DMS114 treated with DMSO at 0.1 percent for 48 hours (cell line): ENCODE results near the gene MRTFB.

Experiments
- DNase-seq: peaks from one replicate; lab custom pipeline; 2025; ENCODE audit not compliant: unreplicated experiment; lab: John Stamatoyannopoulos, UW

Gene MRTFB

DNA sequence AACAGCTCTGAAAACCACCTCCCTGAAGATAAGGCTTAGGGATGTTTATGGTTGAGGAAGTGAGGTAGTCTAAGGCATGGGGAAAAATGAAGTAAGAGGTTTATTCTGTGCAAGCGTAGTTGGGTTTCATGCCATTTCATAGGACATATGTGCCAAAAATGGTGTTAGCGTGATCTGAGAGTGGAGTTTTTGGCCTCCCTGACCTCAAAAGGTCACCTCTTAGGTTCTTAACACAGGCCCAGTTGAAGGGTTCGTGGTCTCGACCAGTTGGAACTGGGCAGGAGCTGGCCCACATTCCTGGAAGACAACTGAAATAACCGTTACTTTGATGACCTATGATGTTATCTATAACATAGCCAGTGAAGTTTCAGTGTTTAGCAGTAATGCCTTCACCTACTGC lies 57.0 kb downstream of the MRTFB start:
- DNase-seq, result no peak

DNA sequence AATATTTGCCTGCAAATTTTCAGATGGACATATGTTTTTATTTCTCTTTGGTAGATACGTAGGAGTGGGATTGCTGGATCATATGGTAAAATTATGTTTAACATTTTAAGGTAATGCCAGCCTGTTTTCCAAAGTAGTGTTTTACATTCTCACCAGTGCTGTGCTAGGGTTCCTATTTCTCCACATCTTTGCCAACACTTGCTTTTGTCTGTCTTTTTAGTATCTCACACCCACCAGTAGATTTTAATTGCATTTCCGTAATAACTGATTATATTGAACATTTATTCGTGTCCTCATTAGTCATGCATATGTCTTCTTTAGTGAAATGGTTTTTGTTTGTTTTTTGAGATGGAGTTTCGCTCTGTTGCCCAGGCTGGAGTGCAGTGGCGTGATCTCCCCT lies 58.4 kb downstream of the MRTFB start:
- no peak for DNase-seq

DNA sequence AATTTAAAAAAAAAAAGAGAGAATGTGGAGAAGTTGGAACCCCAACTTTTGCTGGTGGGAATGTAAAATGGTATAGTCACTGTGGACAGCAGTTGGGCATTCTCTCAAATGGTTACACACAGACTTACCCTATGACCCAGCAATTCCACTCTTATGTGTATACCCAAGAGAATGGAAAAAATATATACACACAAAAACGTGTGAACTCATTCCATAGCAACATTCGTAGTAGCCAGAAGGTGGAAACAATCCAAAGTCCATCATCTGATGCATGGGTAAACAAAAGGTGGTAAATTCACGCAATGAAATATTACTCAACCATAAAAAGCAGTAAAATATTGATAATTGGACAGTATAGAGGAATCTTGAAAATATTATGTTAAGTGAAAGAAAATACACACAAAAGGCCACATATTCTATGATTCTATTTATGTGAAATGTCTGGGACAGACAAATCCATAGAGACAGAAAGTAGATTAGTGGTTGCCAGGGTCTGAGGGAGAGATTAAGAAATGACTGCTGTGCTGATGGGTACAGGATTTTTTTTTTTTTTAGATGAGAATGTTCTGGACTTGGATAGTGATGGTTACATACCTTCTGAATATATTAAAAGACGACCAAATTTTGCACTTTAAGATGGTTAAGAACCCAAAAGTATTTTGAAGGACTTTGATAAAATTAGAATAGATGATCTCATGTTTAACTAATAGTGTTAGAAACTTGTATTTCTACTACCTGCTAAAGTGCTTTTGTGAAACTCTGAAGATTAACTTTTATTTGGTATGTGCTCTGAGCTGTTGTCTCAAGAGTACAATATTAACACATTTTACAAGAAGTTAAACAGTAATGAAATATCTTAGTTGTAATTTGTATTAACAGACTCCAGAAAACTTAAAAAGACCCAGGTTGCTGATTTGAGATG lies 60.9 kb downstream of the MRTFB start:
- no peak for DNase-seq

DNA sequence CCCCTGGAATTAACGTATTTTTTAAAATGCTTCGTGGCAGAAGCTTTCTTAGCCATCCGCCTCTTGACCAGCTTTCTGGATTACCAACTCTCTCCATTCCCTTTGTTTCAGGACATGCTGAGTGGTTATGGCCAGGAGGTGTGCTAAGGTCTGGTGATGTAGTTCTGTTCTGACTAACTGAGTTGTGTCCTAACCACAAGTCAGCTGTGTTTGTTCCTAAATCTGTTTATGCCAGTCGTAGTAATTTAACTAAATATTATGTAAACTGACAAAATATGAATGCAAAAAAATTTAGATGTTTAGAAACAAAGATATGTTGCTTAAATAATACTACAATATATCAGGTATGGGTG lies 61.6 kb downstream of the MRTFB start:
- DNase-seq, result no peak

DNA sequence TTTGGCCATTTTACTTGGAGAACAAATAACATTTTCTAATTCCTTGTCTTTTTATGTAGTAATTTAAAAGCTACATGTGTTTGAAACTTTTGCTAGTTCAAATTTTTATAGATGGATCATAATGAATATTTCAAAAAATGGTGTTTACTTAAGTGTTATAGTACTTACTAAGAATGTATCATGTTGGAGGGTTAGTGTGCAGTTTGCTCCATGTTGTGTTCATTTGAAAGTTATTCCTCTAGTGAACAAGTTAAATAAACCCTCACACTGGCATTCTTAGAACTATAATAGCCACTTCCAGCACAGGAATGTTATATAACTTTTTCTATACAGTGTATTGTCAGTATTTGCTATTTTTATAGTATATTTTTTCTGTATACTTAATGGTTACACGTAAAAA lies 62.8 kb downstream of the MRTFB start:
- no peak for DNase-seq

DNA sequence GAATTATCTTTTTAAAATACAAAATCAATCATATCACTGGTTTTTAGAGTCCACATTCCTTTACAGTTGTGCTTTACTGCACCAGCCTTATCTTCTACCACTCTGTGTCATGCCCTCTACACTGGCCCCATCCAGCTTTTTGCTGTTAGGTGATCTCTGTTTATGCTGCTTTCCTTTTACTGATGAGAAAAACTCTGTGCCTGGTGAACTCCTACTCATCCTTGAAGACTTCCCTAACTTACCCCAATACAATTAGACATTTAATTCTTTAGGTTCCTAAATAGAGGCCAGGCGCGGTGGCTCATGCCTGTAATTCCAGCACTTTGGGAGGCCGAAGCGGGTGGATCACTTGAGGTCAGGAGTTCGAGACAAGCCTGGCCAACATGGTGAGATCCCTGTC lies 64.6 kb downstream of the MRTFB start:
- DNase-seq, result no peak

DNA sequence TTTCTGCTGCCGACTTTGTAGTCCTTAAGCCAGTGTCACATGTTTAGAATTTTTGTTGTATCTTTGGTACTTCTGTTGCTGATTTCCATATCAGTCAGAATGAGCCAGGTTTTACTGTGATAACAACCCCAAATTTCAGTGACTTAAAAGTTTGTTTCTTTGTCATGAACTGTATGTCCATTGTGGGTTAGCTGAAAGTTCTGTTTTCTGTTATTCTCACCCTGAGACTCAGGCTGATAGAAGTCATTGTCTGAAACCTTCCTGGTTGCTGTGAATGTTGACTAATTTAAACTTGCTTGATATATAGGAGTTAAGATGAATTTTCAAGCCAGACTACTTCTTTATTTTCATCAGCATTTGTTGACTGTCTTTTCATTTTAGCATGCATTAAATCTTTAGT lies 68.8 kb downstream of the MRTFB start:
- no peak for DNase-seq

DNA sequence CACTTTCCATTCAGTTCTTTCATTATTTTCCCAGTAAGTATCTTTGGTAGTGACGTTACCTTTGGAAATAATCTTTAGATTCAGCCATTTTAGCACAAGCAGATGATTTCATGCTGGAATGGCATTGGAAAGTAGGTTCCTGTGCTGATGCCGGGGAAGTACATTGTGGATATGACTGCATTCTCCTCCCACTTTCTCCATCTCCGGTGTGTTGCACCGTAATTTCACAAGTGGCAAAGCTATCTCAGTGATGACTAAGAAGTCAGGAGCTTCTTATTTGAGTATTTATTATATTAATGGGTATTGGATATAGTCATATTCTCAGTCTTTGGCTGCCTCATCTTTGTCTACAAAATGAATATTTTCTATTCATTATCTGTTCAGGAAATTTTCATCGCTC lies 69.8 kb downstream of the MRTFB start:
- no peak for DNase-seq

DNA sequence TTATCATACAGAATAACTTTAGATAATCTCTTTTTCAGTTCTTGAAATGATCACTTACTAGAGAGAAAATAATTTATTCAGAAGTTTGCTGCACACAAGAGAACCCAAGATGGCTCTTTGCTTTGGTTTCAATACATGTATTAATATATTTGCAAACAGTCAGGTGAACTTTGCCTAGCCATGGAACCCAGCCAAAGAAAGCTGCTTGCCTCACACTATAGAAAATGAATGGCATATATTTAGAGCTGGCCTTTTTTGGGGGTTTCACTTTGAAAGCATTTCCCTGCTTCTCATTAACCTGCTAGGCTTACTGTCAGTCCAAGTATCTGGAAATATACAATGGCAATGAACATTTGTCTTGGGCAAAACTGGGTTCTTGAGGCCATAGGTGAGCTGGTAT lies 75.3 kb downstream of the MRTFB start:
- no peak for DNase-seq

DNA sequence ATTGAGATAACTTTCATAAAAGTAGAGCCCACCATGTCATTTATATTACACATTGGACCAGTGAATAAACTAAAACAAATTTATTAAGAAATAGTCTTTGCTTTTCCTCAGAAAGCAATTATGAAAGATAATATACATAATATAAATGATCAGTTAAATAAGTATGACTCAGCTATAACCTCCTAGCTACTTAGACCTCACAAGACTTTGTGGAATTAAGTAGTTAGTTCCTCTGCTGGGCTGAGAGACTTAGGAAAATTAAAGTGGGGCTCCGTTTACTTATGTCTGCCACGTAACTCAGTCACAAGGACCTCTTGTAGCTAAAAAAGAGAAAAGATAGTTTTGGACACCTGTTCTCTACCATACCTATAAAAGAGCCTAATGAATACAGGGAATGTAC lies 76.9 kb downstream of the MRTFB start:
- no peak for DNase-seq

DNA sequence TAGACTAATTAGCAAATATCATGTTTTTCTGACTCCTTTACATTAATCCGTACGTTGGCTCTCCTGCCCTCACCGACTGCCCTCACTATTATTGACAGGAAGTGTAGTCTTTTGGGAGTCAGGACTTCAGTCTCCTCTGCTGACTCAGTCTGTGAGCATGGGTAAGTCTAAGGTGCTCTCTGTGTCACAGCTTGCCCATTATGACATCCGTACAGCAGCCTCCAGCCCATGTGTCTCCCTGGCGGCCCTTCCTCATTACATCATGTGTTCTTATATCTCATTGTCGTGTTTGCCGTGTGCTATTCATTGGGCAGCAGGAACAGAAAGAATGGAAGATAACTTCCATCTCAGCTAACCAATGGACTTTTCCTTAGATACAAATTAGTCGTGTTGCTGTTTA lies 77.5 kb downstream of the MRTFB start:
- no peak for DNase-seq

DNA sequence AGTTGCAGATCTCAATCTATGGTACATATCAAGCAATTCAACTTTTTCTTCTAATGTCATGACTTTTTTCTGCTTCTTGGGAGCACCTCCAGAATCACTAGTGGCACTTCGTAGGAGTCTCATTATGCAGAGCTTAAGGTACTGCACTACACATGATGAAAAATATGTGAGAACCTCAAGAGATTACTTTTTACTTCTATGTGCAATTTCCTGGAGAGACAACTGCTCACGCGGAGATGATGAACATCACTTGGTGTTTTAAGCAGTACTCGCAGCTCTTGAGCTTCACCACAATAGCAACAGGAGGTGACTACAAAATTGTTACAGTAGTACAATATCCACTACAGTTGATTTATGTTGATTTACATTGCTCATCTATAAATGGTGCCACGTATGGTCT lies 79.7 kb downstream of the MRTFB start:
- no peak for DNase-seq

DNA sequence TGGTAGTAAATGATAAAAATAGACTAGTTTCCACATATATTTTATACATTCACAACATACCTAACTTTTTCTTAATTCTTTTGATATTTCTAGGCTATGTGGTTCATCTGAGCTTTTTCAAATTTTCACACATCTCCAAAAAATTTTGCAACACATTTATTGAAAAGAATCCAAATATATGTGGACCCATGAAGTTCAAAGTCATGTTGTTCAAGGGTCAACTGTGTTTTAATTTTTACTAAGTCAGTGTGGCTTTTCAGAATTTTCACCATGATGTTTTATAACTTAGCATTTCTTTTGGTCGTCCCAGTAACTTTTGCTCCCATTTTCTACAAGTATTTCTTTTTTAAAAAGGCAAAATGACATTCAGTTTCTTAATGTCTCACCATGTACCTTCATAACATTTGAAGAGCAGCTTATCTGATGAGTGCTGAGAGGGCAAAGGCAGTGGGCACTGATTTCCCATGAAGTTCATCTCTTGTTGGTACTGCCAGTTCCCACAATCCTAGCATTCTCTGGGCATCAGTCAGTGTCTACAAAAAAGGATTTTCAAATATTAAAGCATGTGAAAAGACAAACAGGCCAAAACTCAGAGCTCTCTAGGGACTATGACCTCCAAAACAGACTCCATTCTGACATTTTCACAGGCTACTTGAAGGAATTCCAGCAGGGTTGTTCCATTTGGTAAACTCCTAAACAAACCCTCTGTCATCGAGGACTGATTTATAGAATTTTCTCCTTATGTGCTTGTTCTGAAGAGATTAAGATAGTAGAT lies 80.3 kb downstream of the MRTFB start:
- DNase-seq, result no peak

DNA sequence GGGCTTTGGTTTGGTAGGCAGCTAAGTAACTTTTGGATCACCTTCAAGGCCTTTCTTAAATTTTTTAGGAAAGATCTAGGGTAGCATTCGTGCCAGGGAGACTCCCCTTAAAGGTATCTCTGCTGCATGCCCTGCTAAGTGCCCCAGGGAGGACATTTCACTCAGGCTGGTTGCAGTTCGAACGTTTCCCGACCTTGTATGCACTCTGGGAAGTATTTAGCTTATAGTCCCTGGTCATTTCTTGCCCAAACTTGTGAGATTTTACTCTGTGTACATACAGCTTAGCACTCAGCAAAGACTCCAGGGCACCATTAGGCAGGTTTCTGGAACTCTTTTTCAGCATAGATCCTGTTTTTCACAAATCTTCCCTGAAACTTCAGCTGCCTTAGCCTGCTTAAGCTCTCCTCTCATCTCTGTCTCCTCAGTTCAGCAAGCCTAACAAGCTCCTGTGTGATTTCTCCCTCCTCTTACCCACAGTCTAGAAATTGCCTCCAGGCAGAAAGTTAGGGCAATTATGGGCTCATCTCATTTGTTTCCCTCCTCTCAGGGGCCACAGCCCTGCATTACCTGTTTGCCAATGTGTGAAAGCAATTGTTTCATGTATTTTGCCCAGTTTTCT lies 84.6 kb downstream of the MRTFB start:
- no peak for DNase-seq

DNA sequence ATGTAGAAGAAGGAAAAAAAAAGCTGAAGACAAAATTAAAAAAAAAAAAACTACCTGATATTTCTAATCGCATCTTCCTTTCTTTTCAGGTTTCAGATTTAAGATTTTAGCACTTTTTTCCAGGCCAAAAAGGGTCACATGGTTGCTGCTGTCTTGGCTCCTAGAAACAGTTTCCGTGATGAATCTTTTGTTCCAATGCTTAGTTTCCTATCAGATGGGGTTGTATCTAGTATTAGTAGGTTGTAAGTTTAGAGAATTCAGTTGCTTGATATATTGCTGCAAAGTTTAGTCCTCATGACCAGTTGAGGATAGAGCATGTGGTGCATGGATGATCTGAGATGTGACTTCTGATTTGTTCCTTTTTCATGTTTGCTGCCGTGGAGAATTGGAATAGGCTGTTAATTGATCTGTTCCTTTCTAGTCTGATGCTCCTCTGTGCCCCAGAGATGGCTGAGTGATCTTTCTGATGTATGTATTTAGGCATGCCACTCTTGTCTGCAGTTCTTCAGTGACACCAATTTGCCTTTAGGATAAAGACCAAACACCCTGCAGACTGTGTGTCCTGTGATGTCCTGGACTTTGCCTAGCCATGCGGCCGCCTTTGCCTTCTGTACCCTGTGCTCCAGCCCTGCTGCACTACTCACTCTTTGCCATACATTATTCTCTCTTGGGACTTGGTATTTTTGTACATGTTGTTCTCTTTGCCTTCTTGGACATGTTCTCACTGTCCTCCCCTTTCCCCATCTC lies 94.0 kb downstream of the MRTFB start:
- no peak for DNase-seq

DNA sequence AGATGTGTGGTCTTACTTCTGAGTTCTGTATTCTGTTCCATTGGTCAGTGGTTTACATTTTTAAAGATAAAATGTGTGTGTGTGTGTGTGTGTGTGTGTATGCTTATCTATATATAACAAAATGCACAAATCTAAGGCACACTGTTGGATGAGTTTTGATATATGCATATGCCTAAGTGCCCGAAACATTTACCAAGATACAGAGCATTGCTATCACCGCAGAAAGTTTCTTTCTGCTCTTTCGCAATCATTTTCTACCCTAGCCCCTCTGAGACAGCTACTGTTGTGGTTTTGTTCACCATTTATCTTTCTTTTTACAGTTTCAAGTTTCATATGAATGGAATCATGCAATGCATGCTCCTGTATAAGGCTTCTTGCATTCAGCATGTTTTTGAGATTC lies 97.0 kb downstream of the MRTFB start:
- DNase-seq, result no peak

DNA sequence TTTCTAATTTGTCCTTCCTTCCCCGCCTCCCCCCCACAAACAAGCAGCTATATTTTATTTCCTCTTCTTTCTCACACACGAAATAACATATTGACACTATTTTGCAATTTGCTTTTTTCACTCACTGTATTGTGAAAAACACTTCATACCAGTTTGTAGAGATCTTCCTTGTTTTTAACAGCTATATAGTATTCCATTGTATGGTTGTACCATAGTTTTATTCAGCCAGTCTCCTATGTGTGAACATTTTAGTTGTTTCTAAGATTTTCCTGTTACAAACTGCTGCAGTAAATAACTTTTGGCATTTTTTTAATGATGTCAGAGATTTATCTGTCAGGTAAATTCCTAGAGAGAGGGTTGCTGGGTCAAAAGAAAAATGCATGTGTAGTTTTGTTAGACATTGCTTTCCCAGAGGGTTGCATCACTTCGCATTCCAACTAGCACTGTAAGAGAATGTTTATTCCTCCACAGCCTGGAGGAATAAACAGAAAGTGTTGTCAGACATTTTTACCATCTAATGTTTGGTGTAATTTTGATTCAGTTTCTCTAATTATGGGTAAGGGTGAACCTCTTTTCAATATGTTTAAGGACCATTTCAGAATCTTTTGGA lies 101.2 kb downstream of the MRTFB start:
- no peak for DNase-seq

DNA sequence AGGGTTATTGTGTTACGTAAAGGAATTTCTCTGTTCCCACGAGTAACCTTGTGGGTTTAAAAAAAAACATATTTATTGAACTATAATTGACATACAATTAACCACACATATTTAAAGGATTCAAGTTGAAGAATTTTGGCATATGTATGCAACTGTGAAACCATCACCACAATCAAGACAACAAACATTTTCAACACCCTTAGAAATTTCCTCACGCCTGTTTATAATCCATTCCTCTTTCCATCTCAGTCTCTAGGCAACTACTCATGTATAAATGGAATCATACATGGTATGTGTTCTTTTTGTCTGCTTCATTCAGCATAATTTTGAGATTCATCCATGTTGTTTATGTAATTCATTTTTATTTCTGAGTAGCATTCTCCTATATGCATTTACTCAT lies 104.0 kb downstream of the MRTFB start:
- no peak for DNase-seq

DNA sequence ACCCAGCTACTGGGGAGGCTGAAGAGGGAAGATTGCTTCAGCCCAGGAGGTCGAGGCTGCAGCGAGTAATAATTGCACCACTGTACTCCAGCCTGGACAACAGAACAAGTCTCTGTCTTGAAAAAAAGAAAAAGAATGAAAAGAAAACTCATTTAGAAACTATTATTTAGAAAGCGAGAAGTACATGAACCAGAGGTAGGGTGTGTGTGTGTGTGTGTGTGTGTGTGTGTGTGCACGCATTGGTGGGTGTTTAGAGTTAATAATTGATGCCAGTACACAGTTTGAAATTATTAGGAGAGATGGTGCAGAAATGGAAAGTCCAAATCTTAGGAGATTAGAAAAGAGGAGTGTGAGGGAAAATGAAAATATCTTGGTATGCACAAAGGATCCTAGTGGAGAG lies 106.6 kb downstream of the MRTFB start:
- no peak for DNase-seq

DNA sequence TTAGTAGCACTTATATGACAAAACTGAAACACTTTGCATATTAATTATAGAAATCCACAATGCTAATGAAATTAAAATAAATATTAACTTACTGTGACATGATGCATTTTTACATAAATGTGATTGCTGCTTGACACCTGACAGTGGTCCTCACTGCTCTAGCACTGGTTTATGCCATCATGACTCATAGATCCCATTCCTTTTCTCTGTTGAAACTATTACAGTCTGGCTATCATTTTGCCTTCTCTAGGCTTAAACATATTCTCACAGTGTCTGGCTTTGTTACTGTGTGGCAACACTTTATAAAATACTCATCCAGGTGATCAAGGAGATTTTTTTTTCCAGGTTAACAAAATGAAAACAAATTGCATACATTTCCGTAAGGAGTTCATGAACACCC lies 108.0 kb downstream of the MRTFB start:
- DNase-seq, result no peak

DNA sequence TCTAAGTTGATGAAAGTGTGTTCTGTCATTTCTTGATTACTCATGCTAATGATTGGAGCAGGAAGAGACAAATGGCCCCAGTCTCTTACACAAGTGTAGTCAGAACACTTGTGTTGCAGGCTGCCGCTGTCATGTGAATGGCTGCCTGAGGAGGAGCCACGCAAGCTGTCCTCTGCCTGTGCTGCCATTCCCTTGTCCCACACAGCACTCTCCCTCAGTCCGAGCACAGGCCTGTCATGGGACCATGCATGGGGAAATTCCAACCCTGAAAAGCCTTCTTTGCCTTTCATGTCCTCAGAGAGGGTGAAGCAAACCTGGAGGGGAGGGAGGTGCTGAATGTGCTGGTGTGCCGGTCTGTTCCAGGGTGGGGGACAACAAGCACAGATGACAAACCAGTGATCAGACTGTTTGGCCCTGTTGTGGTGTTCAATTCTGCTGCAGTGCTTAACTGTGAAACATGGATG lies 109.4 kb downstream of the MRTFB start:
- DNase-seq, result no peak
